ENCODE measurements around the gene SLC13A4.
"Not testable (repeated sequence)": the region's sequence is repeated elsewhere in the genome, so short reads cannot be mapped to it uniquely, and the experiment has no call there.

SLC13A4 gene

GRCh38 chr7:135692055-135692454, 35.9 kb downstream of the SLC13A4 start:
- DNase-seq (ENCODE audit: low read depth): peak; percentile 44

- peak; percentile 52 for DNase-seq (ENCODE audit: low read depth)
These were observed 37.4 kb downstream of the SLC13A4 start for GRCh38 chr7:135690566-135690965.

GRCh38 chr7:135687466-135687865, 40.5 kb downstream of the SLC13A4 start:
- no peak for DNase-seq (ENCODE audit: low read depth)

- DNase-seq (ENCODE audit: low read depth): peak; percentile 34
These were observed 42.5 kb downstream of the SLC13A4 start for GRCh38 chr7:135685306-135686084.

- no peak for DNase-seq (ENCODE audit: low read depth)
These were observed 43.3 kb downstream of the SLC13A4 start for GRCh38 chr7:135684699-135685098.

GRCh38 chr7:135684136-135684535, 43.9 kb downstream of the SLC13A4 start:
- peak; percentile 58 for DNase-seq (ENCODE audit: low read depth)

- DNase-seq (ENCODE audit: low read depth): no peak
These were observed 44.4 kb downstream of the SLC13A4 start for GRCh38 chr7:135683609-135684008.

- DNase-seq (ENCODE audit: low read depth): no peak
These were observed 45.8 kb downstream of the SLC13A4 start for GRCh38 chr7:135682191-135682590.

- no peak for DNase-seq (ENCODE audit: low read depth)
These were observed 46.2 kb downstream of the SLC13A4 start for GRCh38 chr7:135681762-135682161.

- peak; percentile 87 for DNase-seq (ENCODE audit: low read depth)
These were observed 49.1 kb downstream of the SLC13A4 start for GRCh38 chr7:135678612-135679575.

- peak; percentile 72 for DNase-seq (ENCODE audit: low read depth)
These were observed 54.7 kb downstream of the SLC13A4 start for GRCh38 chr7:135673360-135673706.

GRCh38 chr7:135672560-135673359, 55.2 kb downstream of the SLC13A4 start:
- DNase-seq (ENCODE audit: low read depth): peak; percentile 84

GRCh38 chr7:135670179-135670578, 57.8 kb downstream of the SLC13A4 start:
- peak; percentile 77 for DNase-seq (ENCODE audit: low read depth)

- DNase-seq (ENCODE audit: low read depth): no peak
These were observed 58.2 kb downstream of the SLC13A4 start for GRCh38 chr7:135669774-135670173.

- not testable (repeated sequence) for DNase-seq (ENCODE audit: low read depth)
These were observed 59.1 kb downstream of the SLC13A4 start for GRCh38 chr7:135668852-135669395.

- not testable (repeated sequence) for DNase-seq (ENCODE audit: low read depth)
These were observed 60.4 kb downstream of the SLC13A4 start for GRCh38 chr7:135667626-135668025.

GRCh38 chr7:135666846-135667245, 61.1 kb downstream of the SLC13A4 start:
- DNase-seq (ENCODE audit: low read depth): no peak

- DNase-seq (ENCODE audit: low read depth): peak; percentile 42
These were observed 61.8 kb downstream of the SLC13A4 start for GRCh38 chr7:135666156-135666555.

GRCh38 chr7:135665042-135665441, 62.9 kb downstream of the SLC13A4 start:
- no peak for DNase-seq (ENCODE audit: low read depth)

GRCh38 chr7:135664046-135664589, 63.9 kb downstream of the SLC13A4 start:
- peak; percentile 45 for DNase-seq (ENCODE audit: low read depth)

GRCh38 chr7:135662373-135663114, 65.4 kb downstream of the SLC13A4 start, which contains the start of gene STMP1:
STMP1 (plus strand) TSS chr7:135662514.
- DNase-seq (ENCODE audit: low read depth): peak; percentile 97
